ENCODE measurements around the gene TGFBR3. TPM values are rescaled to one million over a fixed set of nuclear protein-coding genes. Genes with fewer than 3 reads are reported as not detected.

TGFBR3 gene
- total and polyA plus RNA-seq, 8 donors, result 4.2 to 689 (median 71.5) TPM

- TF ChIP-seq POLR2A (IDR thresholded peaks at IDR 0.05) (no peak), POLR2AphosphoS5 (IDR thresholded peaks at IDR 0.05) (no peak), EP300 (IDR thresholded peaks at IDR 0.05) (no peak), CTCF (IDR thresholded peaks at IDR 0.05) (no peak)
- Histone ChIP-seq H3K27ac (peak overlapping the region in 4 of 5 donors; percentile 54 to 83 (median 63)), H3K9me3 (no peaks in the 10 kb centered on the region), H3K4me1 (peaks cover 21 to 60% (median 32%) of the 10 kb centered on the region in 4 donors), H3K36me3 (peaks cover 0 to 18% (median 9%) of the 10 kb centered on the region in 4 donors), H3K27me3 (no peaks in the 10 kb centered on the region), H3K4me3 (no peak overlapping the region)
- intact Hi-C loops (cut with DNase I; ENCODE audit: low total_unique reads), result no loop called here
- WGBS, 5 donors, result 8 to 28% (median 10%) methylated on average over 4 of the region's 4 CpGs
- DNase-seq, result peak in 1 of 2 donors; percentile 27
Measured at GRCh38 chr1:91731815-91732214, 154.1 kb downstream of the TGFBR3 start.

- intact Hi-C loops (cut with DNase I; ENCODE audit: low total_unique reads), result no loop called here
- Histone ChIP-seq H3K4me3 (no peak overlapping the region), H3K27me3 (no peaks in the 10 kb centered on the region), H3K36me3 (peaks cover 0 to 18% (median 9%) of the 10 kb centered on the region in 4 donors), H3K4me1 (peaks cover 21 to 61% (median 32%) of the 10 kb centered on the region in 4 donors), H3K9me3 (no peaks in the 10 kb centered on the region), H3K27ac (peak overlapping the region in 4 of 5 donors; percentile 11 to 83 (median 63))
- TF ChIP-seq CTCF (IDR thresholded peaks at IDR 0.05) (no peak), EP300 (IDR thresholded peaks at IDR 0.05) (no peak), POLR2A (IDR thresholded peaks at IDR 0.05) (no peak), POLR2AphosphoS5 (IDR thresholded peaks at IDR 0.05) (peak; percentile 54 to 83 (median 59))
- 45 to 53% (median 51%) methylated on average over 12 to 15 of the region's 15 CpGs for WGBS, 5 donors
- peak; percentile 45 to 75 for DNase-seq
Measured at GRCh38 chr1:91730801-91731732, 154.9 kb downstream of the TGFBR3 start.

- H3K27ac ChIP-seq, result peak overlapping the region in 4 of 5 donors; percentile 11 to 83 (median 63)
- H3K9me3 ChIP-seq, result no peaks in the 10 kb centered on the region
- H3K4me1 ChIP-seq, result peaks cover 21 to 67% (median 32%) of the 10 kb centered on the region in 4 donors
- H3K4me3 ChIP-seq, result no peak overlapping the region
- intact Hi-C loops (cut with DNase I; ENCODE audit: low total_unique reads), result no loop called here
- 82 to 89% (median 86%) methylated on average over 11 of the region's 11 CpGs for WGBS, 5 donors
- peak in 1 of 2 donors; percentile 29 for DNase-seq
- no peaks in the 10 kb centered on the region for H3K27me3 ChIP-seq
- H3K36me3 ChIP-seq, result peaks cover 0 to 18% (median 9%) of the 10 kb centered on the region in 4 donors
- no peak for TF ChIP-seq EP300 (IDR thresholded peaks at IDR 0.05)
- TF ChIP-seq CTCF (IDR thresholded peaks at IDR 0.05), result no peak
- TF ChIP-seq POLR2AphosphoS5 (IDR thresholded peaks at IDR 0.05), result no peak
Measured at GRCh38 chr1:91729621-91730358, 156.2 kb downstream of the TGFBR3 start.

- peak overlapping the region in 4 of 5 donors; percentile 54 to 86 (median 82) for H3K27ac ChIP-seq
- no peaks in the 10 kb centered on the region for H3K27me3 ChIP-seq
- TF ChIP-seq EP300 (IDR thresholded peaks at IDR 0.05) (no peak), POLR2AphosphoS5 (IDR thresholded peaks at IDR 0.05) (no peak), CTCF (IDR thresholded peaks at IDR 0.05) (no peak), POLR2A (IDR thresholded peaks at IDR 0.05) (no peak)
- peak in 1 of 2 donors; percentile 41 for DNase-seq
- no peaks in the 10 kb centered on the region for H3K9me3 ChIP-seq
- 68 to 89% (median 76%) methylated on average over 2 of the region's 2 CpGs for WGBS, 5 donors
- peaks cover 0 to 14% (median 2%) of the 10 kb centered on the region in 4 donors for H3K36me3 ChIP-seq
- intact Hi-C loops (cut with DNase I; ENCODE audit: low total_unique reads), result no loop called here
- peaks cover 21 to 68% (median 27%) of the 10 kb centered on the region in 4 donors for H3K4me1 ChIP-seq
- H3K4me3 ChIP-seq, result no peak overlapping the region
Measured at GRCh38 chr1:91727763-91728162, 158.2 kb downstream of the TGFBR3 start.

Data from stomach (tissue), 9 donors.